A549 (cell line): ENCODE data around the gene HMG20A. TPM values are rescaled to one million over a fixed set of nuclear protein-coding genes. Genes with fewer than 3 reads are reported as not detected.

Source experiments
- ATAC-seq, 2 experiments: fragments of 200-7000 bp in 1 of 2; fragments of >200 bp in 1 of 2; cut with Nextera tagmentation in 1 of 2; cut with Tn5 transposase in 1 of 2; 3 replicates each; pipeline versions ENCODE4 v1.8.0 to v1.9.1; 2018 to 2020; ENCODE audit warnings: mild to moderate bottlenecking in 1 of 2, moderate library complexity in 1 of 2
- CTCF ChIA-PET: fragments of 300-600 bp; sonication (Branson Sonifier 250); formaldehyde crosslinking; extraction: SDS; loops from one replicate; lab custom pipeline; 2021; ENCODE audit warnings: antibody characterized with exemption, inconsistent platforms; lab: Yijun Ruan, JAX
- POLR2A ChIA-PET: fragments of 350-600 bp; formaldehyde crosslinking; extraction: SDS; loops from one replicate; lab custom pipeline; 2021; ENCODE audit warnings: antibody characterized with exemption, inconsistent platforms; lab: Yijun Ruan, JAX
- DNase-seq, 2 experiments: peaks; one replicate each; pipeline versions ENCODE4 v3.0.0 to v3.0.0-alpha.2; 2011 to 2016; ENCODE audit warnings: low read depth in 1 of 2, low spot score in 1 of 2
- FAIRE-seq: peaks from 2 replicates; lab custom pipeline; 2011; peaks lifted over from hg19 to GRCh38; lab: Jason Lieb, UNC
- H3K27ac ChIP-seq, 2 experiments: fragments of >200 bp; sonication (Bioruptor Twin); formaldehyde crosslinking; 3 replicates each; pipeline ENCODE4 v1.5.1; 2016 to 2017
- H3K4me1 ChIP-seq: fragments of >200 bp; sonication (Bioruptor Twin); formaldehyde crosslinking; 3 replicates; pipeline ENCODE4 v1.6.1; 2016
- H3K4me2 ChIP-seq: fragments of >200 bp; sonication (Bioruptor Twin); formaldehyde crosslinking; 3 replicates; pipeline ENCODE4 v1.6.1; 2016
- H3K4me3 ChIP-seq: fragments of >200 bp; sonication (Bioruptor Twin); formaldehyde crosslinking; 3 replicates; pipeline ENCODE4 v1.5.1; 2016
- H3K9me3 ChIP-seq: fragments of >200 bp; sonication (Bioruptor Twin); formaldehyde crosslinking; 3 replicates; pipeline ENCODE4 v1.6.1; 2016
- BHLHE40 ChIP-seq: IDR thresholded peaks from 2 replicates; pipeline ENCODE4 v1.6.1; 2012; ENCODE audit warnings: low read depth, low read length, inconsistent platforms
- CHD2 ChIP-seq: fragments of 150-350 bp; IDR thresholded peaks from 2 replicates; pipeline ENCODE4 v1.6.1; 2014; ENCODE audit warnings: low read length; ENCODE audit not compliant: partially characterized antibody
- CHD4 ChIP-seq: fragments of 200-600 bp; sonication (generic); IDR thresholded peaks from 2 replicates; pipeline ENCODE4 v1.6.1; 2016; ENCODE audit warnings: antibody characterized with exemption, mild to moderate bottlenecking, borderline replicate concordance
- HOXA7 ChIP-seq: fragments of 250-450 bp; sonication (Bioruptor Pico); IDR thresholded peaks from 2 replicates; pipeline ENCODE4 v1.5.0; 2020; ENCODE audit warnings: mild to moderate bottlenecking, moderate library complexity
- HOXB13 ChIP-seq: fragments of 250-450 bp; sonication (Bioruptor Pico); IDR thresholded peaks from 2 replicates; pipeline ENCODE4 v1.5.0; 2020; ENCODE audit warnings: low read depth, mild to moderate bottlenecking, moderate library complexity
- MAZ ChIP-seq: fragments of 150-350 bp; IDR thresholded peaks from 2 replicates; pipeline ENCODE4 v1.6.1; 2014; ENCODE audit warnings: antibody characterized with exemption, low read depth, low read length, borderline replicate concordance
- MYC ChIP-seq: IDR thresholded peaks from 2 replicates; pipeline ENCODE4 v1.6.1; 2012; ENCODE audit warnings: mild to moderate bottlenecking, inconsistent platforms, low read length, improper control_type of control experiment, borderline replicate concordance
- NPAS2 ChIP-seq: fragments of 250-450 bp; sonication (Bioruptor Pico); IDR thresholded peaks from 2 replicates; pipeline ENCODE4 v1.8.0; 2022; ENCODE audit warnings: mild to moderate bottlenecking, moderate library complexity, borderline replicate concordance
- RAD21 ChIP-seq, 2 experiments: fragments of >200 bp in 1 of 2; sonication (Bioruptor Twin) in 1 of 2; formaldehyde crosslinking in 1 of 2; IDR thresholded peaks in 1 of 2; conservative IDR thresholded peaks in 1 of 2; 2 replicates in 1 of 2; 3 replicates in 1 of 2; pipeline ENCODE4 v1.6.1; 2012 to 2018; ENCODE audit warnings: inconsistent platforms in 1 of 2
- RARB ChIP-seq: fragments of 250-450 bp; sonication (Bioruptor Pico); IDR thresholded peaks from 2 replicates; pipeline ENCODE4 v1.8.0; 2021; ENCODE audit warnings: mild to moderate bottlenecking, moderate library complexity
- RCOR1 ChIP-seq: fragments of 150-350 bp; IDR thresholded peaks from 2 replicates; pipeline ENCODE4 v1.6.1; 2014; ENCODE audit warnings: antibody characterized with exemption, low read length, low read depth
- RFX5 ChIP-seq: fragments of 450-650 bp; IDR thresholded peaks from 2 replicates; pipeline ENCODE4 v1.7.1; 2014; ENCODE audit warnings: antibody characterized with exemption, mild to moderate bottlenecking, moderate library complexity
- TFCP2L1 ChIP-seq: fragments of 250-450 bp; sonication (Bioruptor Pico); IDR thresholded peaks from 2 replicates; pipeline ENCODE4 v1.5.0; 2021; ENCODE audit warnings: mild to moderate bottlenecking
- ZFP36 ChIP-seq: fragments of 450-650 bp; IDR thresholded peaks from 2 replicates; pipeline ENCODE4 v1.6.1; 2014; ENCODE audit warnings: borderline replicate concordance; ENCODE audit not compliant: partially characterized antibody
- ZSCAN20 ChIP-seq: fragments of 250-450 bp; sonication (Bioruptor Pico); IDR thresholded peaks from 2 replicates; pipeline ENCODE4 v1.8.0; 2022; ENCODE audit warnings: mild to moderate bottlenecking, moderate library complexity
- WGBS: methylation state at CpG from one replicate; pipeline ENCODE4 v1.1.6; 2017; ENCODE audit errors: missing lambda C conversion rate; 5-methylcytosine and 5-hydroxymethylcytosine counted together
- polyA plus RNA-seq, 4 experiments: library from polyadenylated mRNA; depleted of rRNA in 3 of 4; stranded (reverse); fragments of >200 nt; fragmentation: RNase III in 1 of 4; extraction: RNeasy Plus Mini Kit Qiagen cat#74134 plus additional on column Dnase treatment in 1 of 4; gene quantifications; 2 replicates in 3 of 4; 3 replicates in 1 of 4; pipeline ENCODE4 v1.2.3, GENCODE V29; 2011 to 2017
- TF ChIP-seq, protein P1 (sequence below): IDR thresholded peaks from 2 replicates; pipeline ENCODE4 v1.6.1; 2012
- TF ChIP-seq, protein P2 (sequence below): fragments of 450-650 bp; IDR thresholded peaks from 2 replicates; pipeline ENCODE4 v1.6.1; 2014; ENCODE audit warnings: antibody characterized with exemption
- TF ChIP-seq, protein P3 (sequence below): fragments of >200 bp; sonication (Bioruptor Twin); formaldehyde crosslinking; IDR thresholded peaks from 3 replicates; pipeline ENCODE4 v1.5.1; 2016
- TF ChIP-seq, protein P4 (sequence below): fragments of >200 bp; sonication (Bioruptor Twin); formaldehyde crosslinking; IDR thresholded peaks from 3 replicates; pipeline ENCODE4 v1.6.1; 2016
- TF ChIP-seq, protein P5 (sequence below): IDR thresholded peaks from 2 replicates; pipeline ENCODE4 v1.6.1; 2012

The HMG20A gene
- polyA plus RNA-seq, 2 of the 4 experiments (the other 2 are of a cell fraction): 29.5 to 85.1 TPM

DNA sequence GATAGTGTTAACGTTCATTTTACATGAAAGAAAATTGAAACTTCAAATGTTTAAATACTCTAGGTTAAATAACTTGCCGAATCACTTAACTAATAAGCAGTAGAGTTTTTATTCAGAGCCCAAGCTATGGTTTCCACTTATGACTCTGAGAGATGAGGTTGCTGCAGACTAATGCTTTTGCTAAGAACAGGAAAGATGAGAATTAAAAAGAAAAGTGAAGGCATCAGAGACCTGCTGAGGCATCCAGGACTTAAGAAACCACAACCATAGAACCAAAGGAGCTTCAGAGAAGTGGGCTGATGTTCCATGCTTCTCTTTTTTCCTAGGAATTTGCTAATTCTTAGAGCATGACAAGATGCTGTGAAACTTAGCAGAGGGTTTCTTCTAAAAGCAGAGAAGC is 9.5 kb downstream of the HMG20A start:
- ATAC-seq (no peak), DNase-seq (no peak), FAIRE-seq (no peak)
- Histone ChIP-seq H3K4me3 (no peak overlapping the region), H3K27ac (no peak overlapping the region), H3K4me1 (no peaks in the 10 kb centered on the region), H3K9me3 (no peaks in the 10 kb centered on the region), H3K4me2 (no peak overlapping the region)
- CTCF ChIA-PET: interaction anchor here (0.6 to 2.5 kb wide), 2 partner anchors 11 to 28 kb away, joined by 3 to 7 read pairs; no protein-coding TSS in a partner anchor
- POLR2A ChIA-PET: interaction anchor here (1.1 kb wide), 1 partner anchor 9 kb away, joined by 4 read pairs; no protein-coding TSS in a partner anchor
- TF ChIP-seq, protein P1, sequence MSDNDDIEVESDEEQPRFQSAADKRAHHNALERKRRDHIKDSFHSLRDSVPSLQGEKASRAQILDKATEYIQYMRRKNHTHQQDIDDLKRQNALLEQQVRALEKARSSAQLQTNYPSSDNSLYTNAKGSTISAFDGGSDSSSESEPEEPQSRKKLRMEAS: no peak
- TF ChIP-seq, protein P2, sequence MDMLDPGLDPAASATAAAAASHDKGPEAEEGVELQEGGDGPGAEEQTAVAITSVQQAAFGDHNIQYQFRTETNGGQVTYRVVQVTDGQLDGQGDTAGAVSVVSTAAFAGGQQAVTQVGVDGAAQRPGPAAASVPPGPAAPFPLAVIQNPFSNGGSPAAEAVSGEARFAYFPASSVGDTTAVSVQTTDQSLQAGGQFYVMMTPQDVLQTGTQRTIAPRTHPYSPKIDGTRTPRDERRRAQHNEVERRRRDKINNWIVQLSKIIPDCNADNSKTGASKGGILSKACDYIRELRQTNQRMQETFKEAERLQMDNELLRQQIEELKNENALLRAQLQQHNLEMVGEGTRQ: no peak
- TF ChIP-seq NPAS2 (CRISPR knock-in tag): no peak
- no peak for TF ChIP-seq RARB (CRISPR knock-in tag)
- TF ChIP-seq MYC: no peak
- TF ChIP-seq, protein P3, sequence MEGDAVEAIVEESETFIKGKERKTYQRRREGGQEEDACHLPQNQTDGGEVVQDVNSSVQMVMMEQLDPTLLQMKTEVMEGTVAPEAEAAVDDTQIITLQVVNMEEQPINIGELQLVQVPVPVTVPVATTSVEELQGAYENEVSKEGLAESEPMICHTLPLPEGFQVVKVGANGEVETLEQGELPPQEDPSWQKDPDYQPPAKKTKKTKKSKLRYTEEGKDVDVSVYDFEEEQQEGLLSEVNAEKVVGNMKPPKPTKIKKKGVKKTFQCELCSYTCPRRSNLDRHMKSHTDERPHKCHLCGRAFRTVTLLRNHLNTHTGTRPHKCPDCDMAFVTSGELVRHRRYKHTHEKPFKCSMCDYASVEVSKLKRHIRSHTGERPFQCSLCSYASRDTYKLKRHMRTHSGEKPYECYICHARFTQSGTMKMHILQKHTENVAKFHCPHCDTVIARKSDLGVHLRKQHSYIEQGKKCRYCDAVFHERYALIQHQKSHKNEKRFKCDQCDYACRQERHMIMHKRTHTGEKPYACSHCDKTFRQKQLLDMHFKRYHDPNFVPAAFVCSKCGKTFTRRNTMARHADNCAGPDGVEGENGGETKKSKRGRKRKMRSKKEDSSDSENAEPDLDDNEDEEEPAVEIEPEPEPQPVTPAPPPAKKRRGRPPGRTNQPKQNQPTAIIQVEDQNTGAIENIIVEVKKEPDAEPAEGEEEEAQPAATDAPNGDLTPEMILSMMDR: no peak
- no peak for TF ChIP-seq ZFP36
- no peak for TF ChIP-seq RAD21 (conservative IDR thresholded peaks at IDR 0.05 in 1 of 2, IDR thresholded peaks at IDR 0.05 in 1 of 2)
- no peak for TF ChIP-seq CHD4
- TF ChIP-seq TFCP2L1 (CRISPR knock-in tag): no peak
- TF ChIP-seq, protein P4, sequence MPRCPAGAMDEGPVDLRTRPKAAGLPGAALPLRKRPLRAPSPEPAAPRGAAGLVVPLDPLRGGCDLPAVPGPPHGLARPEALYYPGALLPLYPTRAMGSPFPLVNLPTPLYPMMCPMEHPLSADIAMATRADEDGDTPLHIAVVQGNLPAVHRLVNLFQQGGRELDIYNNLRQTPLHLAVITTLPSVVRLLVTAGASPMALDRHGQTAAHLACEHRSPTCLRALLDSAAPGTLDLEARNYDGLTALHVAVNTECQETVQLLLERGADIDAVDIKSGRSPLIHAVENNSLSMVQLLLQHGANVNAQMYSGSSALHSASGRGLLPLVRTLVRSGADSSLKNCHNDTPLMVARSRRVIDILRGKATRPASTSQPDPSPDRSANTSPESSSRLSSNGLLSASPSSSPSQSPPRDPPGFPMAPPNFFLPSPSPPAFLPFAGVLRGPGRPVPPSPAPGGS: no peak
- TF ChIP-seq BHLHE40: no peak
- TF ChIP-seq MAZ: no peak
- TF ChIP-seq, protein P5, sequence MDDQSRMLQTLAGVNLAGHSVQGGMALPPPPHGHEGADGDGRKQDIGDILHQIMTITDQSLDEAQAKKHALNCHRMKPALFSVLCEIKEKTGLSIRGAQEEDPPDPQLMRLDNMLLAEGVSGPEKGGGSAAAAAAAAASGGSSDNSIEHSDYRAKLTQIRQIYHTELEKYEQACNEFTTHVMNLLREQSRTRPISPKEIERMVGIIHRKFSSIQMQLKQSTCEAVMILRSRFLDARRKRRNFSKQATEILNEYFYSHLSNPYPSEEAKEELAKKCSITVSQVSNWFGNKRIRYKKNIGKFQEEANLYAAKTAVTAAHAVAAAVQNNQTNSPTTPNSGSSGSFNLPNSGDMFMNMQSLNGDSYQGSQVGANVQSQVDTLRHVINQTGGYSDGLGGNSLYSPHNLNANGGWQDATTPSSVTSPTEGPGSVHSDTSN: no peak
- TF ChIP-seq ZSCAN20 (CRISPR knock-in tag): no peak
- TF ChIP-seq RFX5: no peak
- no peak for TF ChIP-seq HOXB13
- WGBS: 91% methylated on average over 2 of the region's 2 CpGs

DNA sequence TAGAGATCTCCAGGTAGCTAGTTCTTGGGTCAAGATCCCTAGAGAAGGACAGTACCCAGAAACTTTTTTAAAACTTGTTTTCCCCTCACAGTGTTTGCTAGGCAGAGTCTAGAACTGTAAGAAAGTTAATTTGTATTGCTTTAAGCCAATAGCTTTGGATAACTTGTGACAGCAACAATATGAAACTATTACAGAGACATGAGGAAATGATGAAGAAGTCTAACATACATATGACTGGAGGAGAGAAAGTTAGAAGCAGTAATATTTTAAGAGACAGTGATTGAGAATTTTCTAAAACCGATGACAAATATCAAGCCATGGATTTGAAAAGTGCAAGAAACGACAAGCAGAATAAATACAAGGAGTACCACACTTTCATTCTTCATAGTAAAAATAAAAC is 10.0 kb downstream of the HMG20A start:
- DNase-seq (no peak), FAIRE-seq (peak; percentile 23), ATAC-seq (no peak)
- ChIA-PET POLR2A (interaction anchor here (1.1 kb wide), 1 partner anchor 9 kb away, joined by 4 read pairs; no protein-coding TSS in a partner anchor), CTCF (interaction anchor here (0.6 to 2.5 kb wide), 2 partner anchors 11 to 28 kb away, joined by 3 to 7 read pairs; no protein-coding TSS in a partner anchor)
- Histone ChIP-seq H3K4me1 (no peaks in the 10 kb centered on the region), H3K9me3 (no peaks in the 10 kb centered on the region), H3K4me2 (no peak overlapping the region), H3K27ac (no peak overlapping the region), H3K4me3 (no peak overlapping the region)
- WGBS: 87% methylated on average over 2 of the region's 2 CpGs
- TF ChIP-seq HOXA7 (CRISPR knock-in tag): no peak
- no peak for TF ChIP-seq RCOR1
- no peak for TF ChIP-seq CHD2
